HG03139 (cell line): ENCODE results near the gene KIF21B.

ENCODE experiments used
- ATAC-seq: cut with Tn5 transposase; IDR thresholded peaks from one replicate; pipeline ENCODE4 v1.9.1; 2021; ENCODE audit not compliant: unreplicated experiment

Gene KIF21B

GRCh38 chr1:201049248-201049831, 25.8 kb upstream of the KIF21B start:
- no peak for ATAC-seq

- ATAC-seq = no peak
Measured at GRCh38 chr1:201048521-201048920, 25.0 kb upstream of the KIF21B start.

GRCh38 chr1:201044119-201044518, 20.6 kb upstream of the KIF21B start:
- no peak for ATAC-seq

DNA sequence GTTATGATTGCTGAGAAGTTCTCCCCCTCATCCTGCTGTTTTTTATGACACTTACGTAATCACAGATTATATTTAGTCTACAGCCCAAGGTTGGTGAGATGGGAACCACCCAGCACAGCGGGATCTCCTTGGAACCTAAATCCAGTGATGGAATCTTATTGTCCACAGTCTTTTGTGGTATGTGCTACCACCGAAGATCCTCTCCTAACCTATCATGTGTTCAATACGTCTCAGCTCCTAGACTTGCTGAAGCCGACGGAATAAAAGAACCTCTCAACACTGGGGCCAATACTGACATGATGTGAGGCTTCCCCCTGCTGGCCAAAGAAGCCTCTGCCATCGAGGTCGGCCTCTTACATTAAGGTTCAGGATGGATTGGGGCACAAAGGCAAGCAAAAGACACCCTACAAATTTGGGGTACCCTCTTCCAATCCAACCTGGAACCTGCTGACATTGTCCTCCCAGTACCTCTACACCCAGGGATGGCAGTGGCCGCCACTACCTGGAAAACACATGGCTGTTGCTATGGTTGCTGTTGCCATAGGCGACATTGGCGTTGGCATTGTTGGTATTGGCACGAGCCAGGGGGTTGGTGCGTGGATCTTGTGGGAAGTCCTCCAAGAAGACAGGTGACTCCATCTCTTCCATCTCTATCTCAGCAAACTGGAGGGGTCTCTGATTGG, 19.4 kb upstream of the KIF21B start:
- ATAC-seq = no peak

- no peak for ATAC-seq
Measured at GRCh38 chr1:201041011-201041410, 17.5 kb upstream of the KIF21B start.

DNA sequence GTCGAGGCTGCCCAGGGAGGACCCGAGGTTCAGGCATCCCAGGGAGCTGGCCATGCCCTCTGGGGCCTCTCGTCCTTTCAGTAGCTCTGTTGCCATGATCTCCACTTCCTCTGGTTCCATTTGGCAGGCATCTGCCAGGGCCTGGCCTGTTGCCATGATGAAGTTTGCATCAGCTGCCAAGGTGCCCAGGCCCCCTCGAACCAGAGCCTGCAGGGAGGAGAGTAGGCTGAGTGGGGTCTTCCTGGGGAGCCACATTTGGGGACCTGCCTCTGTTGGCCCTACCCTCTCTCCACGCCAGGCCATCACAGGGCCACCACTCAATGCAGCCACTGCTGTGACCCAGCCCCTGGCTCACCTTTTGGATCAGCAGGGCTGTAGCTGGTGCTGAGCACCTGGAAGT, 16.4 kb upstream of the KIF21B start:
- no peak for ATAC-seq

GRCh38 chr1:201039418-201039817, 15.9 kb upstream of the KIF21B start:
- ATAC-seq = no peak

- ATAC-seq = no peak
Measured at GRCh38 chr1:201038186-201038876, 14.8 kb upstream of the KIF21B start.

GRCh38 chr1:201036188-201036842, 12.8 kb upstream of the KIF21B start:
- no peak for ATAC-seq

DNA sequence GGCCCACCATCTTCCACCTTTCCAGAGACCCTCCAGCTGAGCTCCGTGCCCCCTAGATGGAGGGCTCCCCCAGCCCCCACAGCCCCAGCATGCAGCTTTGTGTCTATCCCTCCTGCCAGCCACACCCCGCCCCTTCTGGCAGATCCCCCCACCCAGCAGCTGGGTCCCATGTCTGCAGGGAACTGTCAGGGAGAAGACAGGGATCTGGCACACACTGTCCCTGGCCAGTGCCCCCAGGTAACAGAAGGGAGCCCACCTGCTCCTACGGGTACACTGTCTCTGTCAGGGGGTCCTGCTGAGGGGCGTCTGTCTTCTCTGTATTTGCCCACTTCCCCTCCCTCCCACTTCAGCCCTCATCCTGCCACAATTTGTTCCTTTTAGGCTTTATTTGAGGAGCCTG, 11.2 kb upstream of the KIF21B start:
- no peak for ATAC-seq

DNA sequence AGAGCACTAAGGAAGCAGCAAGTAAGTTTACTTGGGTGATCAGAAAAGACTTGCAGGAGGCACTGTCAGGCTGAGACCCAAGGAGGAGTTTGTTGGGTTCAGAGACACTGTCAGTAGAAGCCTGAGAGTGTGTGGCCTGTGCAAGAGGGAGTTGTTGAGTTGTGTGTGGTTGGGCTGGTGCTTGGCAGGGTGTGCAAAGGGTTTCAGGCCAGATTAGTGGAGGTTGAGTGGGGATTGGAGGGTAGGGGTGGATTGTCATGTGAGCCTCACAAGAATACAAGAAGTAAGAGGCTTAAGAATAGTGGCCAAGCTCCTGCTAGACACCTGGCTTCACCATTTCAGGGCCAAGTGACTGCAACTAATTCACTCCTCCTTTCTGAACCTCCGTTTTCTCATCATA, 8.9 kb upstream of the KIF21B start:
- ATAC-seq = no peak

- ATAC-seq = no peak
Measured at GRCh38 chr1:201028461-201028889, 5.0 kb upstream of the KIF21B start.

- ATAC-seq = no peak
Measured at GRCh38 chr1:201026836-201027235, 3.3 kb upstream of the KIF21B start.

DNA sequence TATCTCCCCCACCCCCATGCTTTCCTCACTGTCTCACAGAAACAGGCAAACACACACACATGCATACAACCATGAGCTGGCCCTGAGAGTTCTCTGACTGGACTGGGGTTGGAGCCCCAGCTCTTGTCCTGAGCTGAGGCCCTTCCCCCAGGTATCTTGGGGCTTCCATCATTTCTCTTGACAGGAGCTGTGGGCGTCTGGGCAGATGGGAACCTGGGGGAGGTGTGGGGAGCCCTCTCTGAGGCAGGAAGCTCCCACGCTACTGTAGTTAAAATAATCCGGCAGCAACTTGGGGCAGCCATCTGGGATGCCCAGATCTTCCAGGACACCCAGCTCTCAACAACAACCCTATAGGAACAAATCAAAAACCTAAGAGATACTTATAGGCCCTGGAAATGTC, 2.7 kb upstream of the KIF21B start:
- no peak for ATAC-seq

GRCh38 chr1:201025571-201026002, 2.1 kb upstream of the KIF21B start:
- ATAC-seq = no peak

GRCh38 chr1:201024625-201024998, 1.1 kb upstream of the KIF21B start:
- ATAC-seq = no peak

DNA sequence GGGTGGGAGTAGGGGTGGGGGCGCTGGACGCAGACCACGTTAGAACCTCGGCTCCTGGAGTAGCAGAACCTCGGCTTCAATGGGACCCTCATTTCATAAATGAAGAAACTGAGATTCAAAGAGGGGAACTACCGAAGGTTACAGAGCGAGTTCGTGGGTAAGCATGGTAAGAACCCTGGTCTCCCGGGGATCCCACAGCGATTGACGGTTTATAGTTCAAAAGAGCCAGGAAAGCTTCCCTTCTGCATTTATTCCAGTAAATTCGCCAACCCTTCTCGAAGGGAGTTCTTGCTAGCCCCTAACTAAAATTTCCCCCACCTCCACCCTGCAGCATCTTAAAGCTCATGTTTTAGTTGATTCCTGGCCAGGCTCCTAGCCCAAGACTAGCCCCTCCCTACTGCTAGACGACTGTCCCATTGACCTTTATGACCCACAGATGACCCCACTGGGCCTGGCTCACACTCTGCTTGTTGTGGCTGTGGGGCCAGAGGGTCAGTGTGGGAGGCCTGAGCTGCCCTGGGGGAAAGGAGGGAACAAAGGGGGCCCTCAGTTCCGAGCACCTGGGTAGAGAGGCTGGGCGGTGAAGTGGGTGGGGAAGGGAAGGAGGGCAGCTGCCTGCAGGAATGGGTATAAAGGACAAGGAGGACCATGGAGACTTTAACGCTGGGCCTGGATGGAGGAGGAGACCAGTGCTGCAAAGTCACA, 558 bp upstream of the KIF21B start:
- ATAC-seq = no peak

- ATAC-seq = no peak
Measured at GRCh38 chr1:201022820-201023516, 546 bp downstream of the KIF21B start.

GRCh38 chr1:201022493-201022819, 1.1 kb downstream of the KIF21B start:
- no peak for ATAC-seq

GRCh38 chr1:201021630-201022492, 1.7 kb downstream of the KIF21B start:
- no peak for ATAC-seq
